DND-41 (cell line): ENCODE results near the gene ADAD1.

Experiments used
- CTCF ChIP-seq: IDR thresholded peaks from 2 replicates; pipeline ENCODE4 v1.5.1; 2012; ENCODE audit warnings: borderline replicate concordance, low read length, moderate library complexity, mild to moderate bottlenecking; ENCODE audit not compliant: poor library complexity, severe bottlenecking; ENCODE audit errors: extremely low read depth
- EZH2 ChIP-seq: IDR thresholded peaks from 3 replicates; pipeline ENCODE4 v1.6.1; 2012; ENCODE audit warnings: borderline replicate concordance, low read depth, mild to moderate bottlenecking, moderate library complexity, low read length, inconsistent platforms; ENCODE audit not compliant: severe bottlenecking

GRCh38 chr4:122431351-122431750 is 52.5 kb downstream of the ADAD1 start:
- TF ChIP-seq CTCF (no peak), EZH2 (no peak)
